Neural cell (in vitro differentiated cells): ENCODE data around the gene UQCC3. TPM values are rescaled to one million over a fixed set of nuclear protein-coding genes. Genes with fewer than 3 reads are reported as not detected.

Experiments used
- H2AFZ ChIP-seq: fragments of 200-600, 300-800 bp; sonication (generic), shearing (Covaris generic); 2 replicates; pipeline ENCODE4 v1.6.0; 2014; ENCODE audit warnings: low read depth, mild to moderate bottlenecking, antibody characterized with exemption, low read length, moderate library complexity
- H3F3A ChIP-seq: fragments of 200-600 bp; shearing (Covaris generic); 2 replicates; pipeline ENCODE4 v1.6.1; 2016; ENCODE audit warnings: mild to moderate bottlenecking, moderate library complexity, mixed read lengths, antibody characterized with exemption, low read length; ENCODE audit not compliant: insufficient read depth, poor library complexity, severe bottlenecking
- H3K27ac ChIP-seq: fragments of 200-600, 300-800 bp; sonication (generic), shearing (Covaris generic); 2 replicates; pipeline ENCODE4 v1.5.1; 2014; ENCODE audit warnings: mild to moderate bottlenecking, low read length, moderate library complexity
- H3K27me3 ChIP-seq: fragments of 300-800, 200-600 bp; sonication (generic), shearing (Covaris generic); 2 replicates; pipeline ENCODE4 v1.6.0; 2014; ENCODE audit warnings: mild to moderate bottlenecking, low read depth, low read length, moderate library complexity; ENCODE audit not compliant: insufficient read depth
- H3K36me3 ChIP-seq: fragments of 300-800, 200-600 bp; sonication (generic), shearing (Covaris generic); 2 replicates; pipeline ENCODE4 v1.5.1; 2014; ENCODE audit warnings: mild to moderate bottlenecking, antibody characterized with exemption, low read length, moderate library complexity; ENCODE audit not compliant: insufficient read depth
- H3K4me2 ChIP-seq: fragments of 300-800, 200-600 bp; sonication (generic), shearing (Covaris generic); 2 replicates; pipeline ENCODE4 v1.6.0; 2014; ENCODE audit warnings: mild to moderate bottlenecking, low read length
- H3K4me3 ChIP-seq: fragments of 300-800, 200-600 bp; sonication (generic), shearing (Covaris generic); 2 replicates; pipeline ENCODE4 v1.5.1; 2014; ENCODE audit warnings: mild to moderate bottlenecking, low read length, moderate library complexity
- H3K79me2 ChIP-seq: fragments of 200-600 bp; shearing (Covaris generic); replicated peaks from 2 replicates; pipeline ENCODE4 v1.6.0; 2014; ENCODE audit warnings: mild to moderate bottlenecking, low read length, moderate library complexity; ENCODE audit not compliant: insufficient read depth
- H3K9ac ChIP-seq: fragments of 300-800, 200-600 bp; sonication (generic), shearing (Covaris generic); 2 replicates; pipeline ENCODE4 v1.6.1; 2016; ENCODE audit warnings: mild to moderate bottlenecking, low read length, mixed read lengths
- H3K9me2 ChIP-seq: fragments of 200-600 bp; shearing (Covaris generic); 2 replicates; pipeline ENCODE4 v1.6.1; 2016; ENCODE audit warnings: mild to moderate bottlenecking, low read length, mixed read lengths; ENCODE audit not compliant: insufficient read depth
- H3K9me3 ChIP-seq: fragments of 200-600, 300-800 bp; sonication (generic), shearing (Covaris generic); 2 replicates; pipeline ENCODE4 v1.6.1; 2016; ENCODE audit warnings: mild to moderate bottlenecking, mixed run types, low read length, moderate library complexity, mixed read lengths
- H4K20me1 ChIP-seq: fragments of 200-600 bp; shearing (Covaris generic); 2 replicates; pipeline ENCODE4 v1.6.1; 2016; ENCODE audit warnings: mild to moderate bottlenecking, mixed run types; ENCODE audit not compliant: insufficient read depth
- EP300 ChIP-seq: fragments of 450-650 bp; conservative IDR thresholded peaks from 2 replicates; pipeline ENCODE4 v1.6.1; 2014; ENCODE audit warnings: antibody characterized with exemption, mild to moderate bottlenecking, moderate library complexity; ENCODE audit not compliant: poor library complexity, severe bottlenecking
- EZH2 ChIP-seq: fragments of 200-600, 300-800 bp; shearing (Covaris generic), sonication (generic); IDR thresholded peaks from 2 replicates; pipeline ENCODE4 v1.6.1; 2014; ENCODE audit warnings: antibody characterized with exemption, low read length, borderline replicate concordance, mild to moderate bottlenecking; ENCODE audit not compliant: insufficient read depth, poor library complexity, severe bottlenecking
- MXI1 ChIP-seq: fragments of 450-650 bp; conservative IDR thresholded peaks from 2 replicates; pipeline ENCODE4 v1.6.1; 2014; ENCODE audit warnings: antibody characterized with exemption, mild to moderate bottlenecking; ENCODE audit not compliant: poor library complexity, severe bottlenecking
- POLR2AphosphoS5 ChIP-seq: IDR thresholded peaks from 2 replicates; pipeline ENCODE4 v1.6.1; 2012
- RAD21 ChIP-seq: fragments of 450-650 bp; conservative IDR thresholded peaks from 2 replicates; pipeline ENCODE4 v1.6.1; 2014; ENCODE audit warnings: antibody characterized with exemption, mild to moderate bottlenecking, moderate library complexity
- SMC3 ChIP-seq: fragments of 450-650 bp; conservative IDR thresholded peaks from 2 replicates; pipeline ENCODE4 v1.6.1; 2014; ENCODE audit warnings: antibody characterized with exemption, mild to moderate bottlenecking, moderate library complexity; ENCODE audit not compliant: poor library complexity
- TAF1 ChIP-seq: IDR thresholded peaks from 2 replicates; pipeline ENCODE4 v1.6.1; 2012; ENCODE audit warnings: low read depth
- polyA plus RNA-seq: library from polyadenylated mRNA; depleted of rRNA; stranded (reverse); fragments of >200 nt; gene quantifications from 2 replicates; pipeline ENCODE4 v1.2.3, GENCODE V29; 2014
- TF ChIP-seq, protein P1 (sequence below): IDR thresholded peaks from 2 replicates; pipeline ENCODE4 v1.6.1; 2012; ENCODE audit warnings: borderline replicate concordance
- TF ChIP-seq, protein P2 (sequence below): fragments of 450-650 bp; IDR thresholded peaks from 2 replicates; pipeline ENCODE4 v1.5.1; 2014; ENCODE audit warnings: antibody characterized with exemption, mild to moderate bottlenecking, moderate library complexity; ENCODE audit not compliant: poor library complexity, severe bottlenecking

The UQCC3 gene
- polyA plus RNA-seq, 1 donor from 2014 or later, result 8.4 TPM

- H3K27ac ChIP-seq, result no peak overlapping the region
- no peaks in the 10 kb centered on the region for H4K20me1 ChIP-seq
- no peak overlapping the region for H2AFZ ChIP-seq
- H3K9ac ChIP-seq, result no peak overlapping the region
- TF ChIP-seq TAF1 (no peak), POLR2AphosphoS5 (no peak), SMC3 (no peak), EZH2 (no peak), MXI1 (no peak), EP300 (no peak), RAD21 (no peak)
- TF ChIP-seq, protein P1, sequence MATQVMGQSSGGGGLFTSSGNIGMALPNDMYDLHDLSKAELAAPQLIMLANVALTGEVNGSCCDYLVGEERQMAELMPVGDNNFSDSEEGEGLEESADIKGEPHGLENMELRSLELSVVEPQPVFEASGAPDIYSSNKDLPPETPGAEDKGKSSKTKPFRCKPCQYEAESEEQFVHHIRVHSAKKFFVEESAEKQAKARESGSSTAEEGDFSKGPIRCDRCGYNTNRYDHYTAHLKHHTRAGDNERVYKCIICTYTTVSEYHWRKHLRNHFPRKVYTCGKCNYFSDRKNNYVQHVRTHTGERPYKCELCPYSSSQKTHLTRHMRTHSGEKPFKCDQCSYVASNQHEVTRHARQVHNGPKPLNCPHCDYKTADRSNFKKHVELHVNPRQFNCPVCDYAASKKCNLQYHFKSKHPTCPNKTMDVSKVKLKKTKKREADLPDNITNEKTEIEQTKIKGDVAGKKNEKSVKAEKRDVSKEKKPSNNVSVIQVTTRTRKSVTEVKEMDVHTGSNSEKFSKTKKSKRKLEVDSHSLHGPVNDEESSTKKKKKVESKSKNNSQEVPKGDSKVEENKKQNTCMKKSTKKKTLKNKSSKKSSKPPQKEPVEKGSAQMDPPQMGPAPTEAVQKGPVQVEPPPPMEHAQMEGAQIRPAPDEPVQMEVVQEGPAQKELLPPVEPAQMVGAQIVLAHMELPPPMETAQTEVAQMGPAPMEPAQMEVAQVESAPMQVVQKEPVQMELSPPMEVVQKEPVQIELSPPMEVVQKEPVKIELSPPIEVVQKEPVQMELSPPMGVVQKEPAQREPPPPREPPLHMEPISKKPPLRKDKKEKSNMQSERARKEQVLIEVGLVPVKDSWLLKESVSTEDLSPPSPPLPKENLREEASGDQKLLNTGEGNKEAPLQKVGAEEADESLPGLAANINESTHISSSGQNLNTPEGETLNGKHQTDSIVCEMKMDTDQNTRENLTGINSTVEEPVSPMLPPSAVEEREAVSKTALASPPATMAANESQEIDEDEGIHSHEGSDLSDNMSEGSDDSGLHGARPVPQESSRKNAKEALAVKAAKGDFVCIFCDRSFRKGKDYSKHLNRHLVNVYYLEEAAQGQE, result no peak
- TF ChIP-seq, protein P2, sequence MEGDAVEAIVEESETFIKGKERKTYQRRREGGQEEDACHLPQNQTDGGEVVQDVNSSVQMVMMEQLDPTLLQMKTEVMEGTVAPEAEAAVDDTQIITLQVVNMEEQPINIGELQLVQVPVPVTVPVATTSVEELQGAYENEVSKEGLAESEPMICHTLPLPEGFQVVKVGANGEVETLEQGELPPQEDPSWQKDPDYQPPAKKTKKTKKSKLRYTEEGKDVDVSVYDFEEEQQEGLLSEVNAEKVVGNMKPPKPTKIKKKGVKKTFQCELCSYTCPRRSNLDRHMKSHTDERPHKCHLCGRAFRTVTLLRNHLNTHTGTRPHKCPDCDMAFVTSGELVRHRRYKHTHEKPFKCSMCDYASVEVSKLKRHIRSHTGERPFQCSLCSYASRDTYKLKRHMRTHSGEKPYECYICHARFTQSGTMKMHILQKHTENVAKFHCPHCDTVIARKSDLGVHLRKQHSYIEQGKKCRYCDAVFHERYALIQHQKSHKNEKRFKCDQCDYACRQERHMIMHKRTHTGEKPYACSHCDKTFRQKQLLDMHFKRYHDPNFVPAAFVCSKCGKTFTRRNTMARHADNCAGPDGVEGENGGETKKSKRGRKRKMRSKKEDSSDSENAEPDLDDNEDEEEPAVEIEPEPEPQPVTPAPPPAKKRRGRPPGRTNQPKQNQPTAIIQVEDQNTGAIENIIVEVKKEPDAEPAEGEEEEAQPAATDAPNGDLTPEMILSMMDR, result no peak
- peak overlapping the region; percentile 99 for H3K4me3 ChIP-seq
- no peaks in the 10 kb centered on the region for H3K9me3 ChIP-seq
- peaks cover 28% of the 10 kb centered on the region for H3K79me2 ChIP-seq
- H3K27me3 ChIP-seq, result no peaks in the 10 kb centered on the region
- H3K9me2 ChIP-seq, result no peaks in the 10 kb centered on the region
- no peaks in the 10 kb centered on the region for H3K36me3 ChIP-seq
- no peak overlapping the region for H3K4me2 ChIP-seq
- no peaks in the 10 kb centered on the region for H3F3A ChIP-seq
These were observed 24.5 kb upstream of the UQCC3 start for GRCh38 chr11:62646825-62647608.

- Histone ChIP-seq H3K9me2 (no peaks in the 10 kb centered on the region), H3K9ac (no peak overlapping the region)
- TF ChIP-seq EP300, result no peak
- TF ChIP-seq POLR2AphosphoS5, result no peak
These were observed 23.9 kb upstream of the UQCC3 start for GRCh38 chr11:62647609-62648005.

More at GRCh38 chr11:62647609-62648005, 23.9 kb upstream of the UQCC3 start:
- Histone ChIP-seq H3K4me2 (no peak overlapping the region), H3F3A (no peaks in the 10 kb centered on the region), H3K27me3 (no peaks in the 10 kb centered on the region), H3K79me2 (peaks cover 33% of the 10 kb centered on the region), H3K36me3 (no peaks in the 10 kb centered on the region), H3K9me3 (no peaks in the 10 kb centered on the region), H3K27ac (no peak overlapping the region), H4K20me1 (no peaks in the 10 kb centered on the region), H3K4me3 (no peak overlapping the region), H2AFZ (no peak overlapping the region)
